ENCODE measurements around the gene TIMM29. TPM values are rescaled to one million over a fixed set of nuclear protein-coding genes. Genes with fewer than 3 reads are reported as not detected.

The TIMM29 gene
- total RNA-seq, 1 donor from 2014 or later, result 32.5 TPM

DNA sequence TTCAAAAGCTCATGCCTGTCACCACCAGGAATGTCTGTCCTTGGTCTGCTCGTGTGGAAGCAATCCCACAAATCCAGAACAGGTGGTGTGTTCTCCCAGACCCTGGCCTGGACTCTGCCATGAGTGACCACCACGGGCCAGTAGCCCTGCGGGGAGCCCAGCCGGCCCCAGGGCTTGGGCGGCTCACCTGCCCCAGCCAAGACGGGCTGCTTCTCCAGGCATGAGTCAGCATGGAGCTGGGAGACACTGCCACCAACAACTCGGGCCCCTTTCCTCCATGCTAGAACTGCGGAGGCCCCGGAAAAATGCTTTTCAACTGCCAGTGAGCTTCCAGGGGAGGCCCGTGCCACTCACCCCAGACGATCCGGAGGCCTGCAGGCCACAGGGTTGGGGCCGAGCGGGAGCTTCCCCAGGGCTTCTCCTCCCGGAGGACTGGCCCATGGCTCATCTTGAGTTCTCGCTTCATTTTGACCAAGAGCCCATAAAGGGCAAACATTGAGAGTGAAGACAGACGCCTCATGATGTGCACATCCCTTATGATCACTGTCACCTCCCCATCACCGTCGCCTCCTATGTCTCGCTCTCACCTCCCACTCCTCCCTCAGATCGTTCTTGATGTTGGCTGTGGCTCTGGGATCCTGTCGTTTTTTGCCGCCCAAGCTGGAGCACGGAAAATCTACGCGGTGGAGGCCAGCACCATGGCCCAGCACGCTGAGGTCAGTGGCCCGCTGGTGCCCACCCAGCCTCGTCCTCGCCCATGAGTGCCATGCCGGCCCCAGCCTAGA lies 16.8 kb upstream of the TIMM29 start:
- no peak for DNase-seq (ENCODE audit: low spot score)

- no peak for DNase-seq (ENCODE audit: low spot score)
Measured at GRCh38 chr19:10912619-10913018, 16.0 kb upstream of the TIMM29 start.

DNA sequence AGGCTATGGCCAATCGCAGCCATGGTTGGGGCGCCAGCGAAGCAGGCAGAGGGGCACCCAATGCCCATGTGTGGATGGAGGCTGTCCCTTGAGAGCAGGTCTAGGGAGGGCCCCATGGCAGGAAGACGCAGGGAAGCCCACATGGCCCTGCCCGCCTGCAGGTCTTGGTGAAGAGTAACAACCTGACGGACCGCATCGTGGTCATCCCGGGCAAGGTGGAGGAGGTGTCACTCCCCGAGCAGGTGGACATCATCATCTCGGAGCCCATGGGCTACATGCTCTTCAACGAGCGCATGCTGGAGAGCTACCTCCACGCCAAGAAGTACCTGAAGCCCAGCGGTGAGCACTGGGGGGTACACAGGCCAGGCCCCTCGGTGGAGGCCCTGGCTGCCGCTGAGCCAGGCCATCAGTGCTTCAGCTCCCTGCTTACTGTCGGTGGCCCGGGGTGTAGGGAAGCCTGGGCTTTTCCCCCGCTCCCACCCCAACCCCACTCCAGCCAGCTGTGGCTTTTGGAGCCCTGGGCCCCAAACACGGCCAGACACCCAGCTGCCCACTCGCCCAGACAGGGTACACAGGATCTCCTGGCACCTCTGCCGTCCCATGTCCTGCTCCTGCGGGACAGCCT lies 14.8 kb upstream of the TIMM29 start:
- DNase-seq (ENCODE audit: low spot score), result no peak

- DNase-seq (ENCODE audit: low spot score), result peak; percentile 45
Measured at GRCh38 chr19:10915130-10916091, 13.2 kb upstream of the TIMM29 start.

- DNase-seq (ENCODE audit: low spot score), result no peak
Measured at GRCh38 chr19:10916602-10917001, 12.0 kb upstream of the TIMM29 start.

- no peak for DNase-seq (ENCODE audit: low spot score)
Measured at GRCh38 chr19:10918359-10918758, 10.3 kb upstream of the TIMM29 start.

DNA sequence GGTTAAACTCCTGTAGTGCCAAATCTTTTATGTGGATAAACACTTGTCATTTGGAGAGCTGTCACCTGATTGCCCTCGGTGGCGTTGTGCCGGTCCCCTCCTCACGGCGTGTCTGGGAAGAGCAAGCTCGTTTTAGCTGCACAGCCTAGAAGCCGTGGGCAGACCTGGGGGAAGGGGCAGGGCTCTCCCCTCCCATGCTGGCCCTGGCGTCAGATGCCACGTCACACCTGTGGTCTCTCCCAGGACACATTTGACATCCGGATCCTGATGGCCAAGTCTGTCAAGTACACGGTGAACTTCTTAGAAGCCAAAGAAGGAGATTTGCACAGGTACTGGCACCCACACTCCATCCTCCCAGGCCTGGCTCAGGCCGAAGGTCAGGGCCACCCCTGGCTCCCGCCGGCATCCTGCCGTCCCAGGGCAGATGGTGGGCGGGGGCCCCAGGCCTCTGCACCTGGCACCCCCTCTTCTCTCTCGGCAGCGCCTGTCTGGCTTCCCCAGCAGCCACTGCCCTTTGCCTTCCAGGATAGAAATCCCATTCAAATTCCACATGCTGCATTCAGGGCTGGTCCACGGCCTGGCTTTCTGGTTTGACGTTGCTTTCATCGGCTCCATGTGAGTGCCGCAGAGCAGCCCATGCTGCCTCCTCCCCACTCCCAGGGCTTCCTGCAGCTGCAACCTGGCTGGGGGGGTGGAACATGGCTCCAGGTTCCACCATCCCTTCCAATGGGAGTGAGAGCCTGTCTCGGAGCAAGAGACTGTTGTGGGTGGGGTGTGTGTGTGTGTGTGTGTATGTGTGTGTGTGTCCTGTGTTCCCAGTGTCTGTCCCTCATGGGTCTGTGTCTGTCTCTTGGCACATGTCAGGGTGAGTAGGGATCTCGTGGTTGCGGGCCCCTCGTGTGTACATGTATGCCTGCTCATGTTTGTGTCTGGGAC lies 9.0 kb upstream of the TIMM29 start:
- DNase-seq (ENCODE audit: low spot score), result no peak

DNA sequence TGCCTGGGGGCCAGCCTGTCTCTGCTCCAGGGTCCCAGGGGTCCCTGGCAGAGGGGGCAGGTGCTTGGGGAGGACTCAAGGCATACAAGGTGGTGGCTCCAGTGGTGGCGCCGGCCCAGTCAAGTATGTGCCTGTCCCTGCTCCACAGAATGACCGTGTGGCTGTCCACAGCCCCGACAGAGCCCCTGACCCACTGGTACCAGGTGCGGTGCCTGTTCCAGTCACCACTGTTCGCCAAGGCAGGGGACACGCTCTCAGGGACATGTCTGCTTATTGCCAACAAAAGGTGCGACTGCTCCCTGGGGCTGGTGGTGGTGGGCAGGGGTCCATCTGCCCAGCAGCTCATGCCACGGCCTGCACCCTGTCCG lies 8.3 kb upstream of the TIMM29 start:
- DNase-seq (ENCODE audit: low spot score), result no peak

- DNase-seq (ENCODE audit: low spot score), result no peak
Measured at GRCh38 chr19:10920781-10921180, 7.8 kb upstream of the TIMM29 start.

DNA sequence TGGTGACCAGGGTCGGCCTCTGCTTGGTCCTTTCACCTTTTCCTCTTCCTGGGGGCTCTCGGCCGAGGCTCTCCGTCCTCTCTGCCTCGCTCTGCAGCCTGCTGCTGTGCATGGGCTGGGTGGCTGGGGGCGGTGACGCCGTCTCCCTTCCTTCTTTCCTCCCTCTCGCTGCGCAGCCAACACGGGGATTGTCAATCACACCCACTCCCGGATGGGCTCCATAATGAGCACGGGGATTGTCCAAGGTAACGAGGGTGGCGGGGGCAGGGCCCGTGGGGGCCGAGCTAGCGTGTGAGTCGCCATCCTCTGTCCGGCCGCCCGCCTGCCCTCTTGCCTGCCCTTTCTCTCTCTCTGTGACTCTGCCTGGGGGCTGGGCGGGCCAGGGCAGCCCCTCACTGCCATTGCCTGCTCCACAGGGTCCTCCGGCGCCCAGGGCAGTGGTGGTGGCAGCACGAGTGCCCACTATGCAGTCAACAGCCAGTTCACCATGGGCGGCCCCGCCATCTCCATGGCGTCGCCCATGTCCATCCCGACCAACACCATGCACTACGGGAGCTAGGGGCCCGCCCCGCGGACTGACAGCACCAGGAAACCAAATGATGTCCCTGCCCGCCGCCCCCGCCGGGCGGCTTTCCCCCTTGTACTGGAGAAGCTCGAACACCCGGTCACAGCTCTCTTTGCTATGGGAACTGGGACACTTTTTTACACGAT lies 7.3 kb upstream of the TIMM29 start:
- no peak for DNase-seq (ENCODE audit: low spot score)

GRCh38 chr19:10921910-10922637 lies 6.5 kb upstream of the TIMM29 start:
- no peak for DNase-seq (ENCODE audit: low spot score)

GRCh38 chr19:10922638-10923014 lies 6.0 kb upstream of the TIMM29 start:
- DNase-seq (ENCODE audit: low spot score), result no peak

GRCh38 chr19:10923260-10924112 lies 5.1 kb upstream of the TIMM29 start:
- DNase-seq (ENCODE audit: low spot score), result no peak

- DNase-seq (ENCODE audit: low spot score), result no peak
Measured at GRCh38 chr19:10924597-10924996, 4.0 kb upstream of the TIMM29 start.

- no peak for DNase-seq (ENCODE audit: low spot score)
Measured at GRCh38 chr19:10927730-10928562, 665 bp upstream of the TIMM29 start.

DNA sequence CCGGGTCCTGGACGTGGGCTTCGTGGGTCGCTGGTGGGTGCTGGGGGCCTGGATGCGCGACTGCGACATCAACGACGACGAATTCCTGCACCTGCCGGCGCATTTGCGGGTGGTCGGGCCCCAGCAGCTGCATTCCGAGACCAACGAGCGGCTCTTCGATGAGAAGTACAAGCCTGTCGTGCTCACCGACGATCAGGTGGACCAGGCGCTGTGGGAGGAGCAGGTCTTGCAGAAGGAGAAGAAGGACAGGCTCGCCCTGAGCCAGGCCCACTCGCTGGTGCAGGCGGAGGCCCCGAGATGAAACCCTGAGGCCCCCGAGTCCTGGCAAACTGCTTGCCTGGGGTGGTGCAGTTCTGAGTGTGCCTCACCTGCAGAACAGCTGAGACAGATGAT lies 787 bp downstream of the TIMM29 start:
- DNase-seq (ENCODE audit: low spot score), result no peak

- no peak for DNase-seq (ENCODE audit: low spot score)
Measured at GRCh38 chr19:10935371-10936059, 6.9 kb downstream of the TIMM29 start.
